ENCODE results near the gene MOV10L1.

The MOV10L1 gene

GRCh38 chr22:50177537-50178470 is 88.0 kb downstream of the MOV10L1 start:
- no peak overlapping the region for H3K4me3 ChIP-seq
- no peak for DNase-seq
- H3K36me3 ChIP-seq = no peaks in the 10 kb centered on the region
- intact Hi-C loops (cut with DNase I; ENCODE audit: low total_unique reads) = no loop called here
- peaks cover 0 to 80% of the 10 kb centered on the region in 2 donors for H3K27me3 ChIP-seq
- H3K27ac ChIP-seq = no peak overlapping the region
- no peak for TF ChIP-seq CTCF (IDR thresholded peaks at IDR 0.05)
- H3K9me3 ChIP-seq = no peaks in the 10 kb centered on the region
- H3K4me1 ChIP-seq = peaks cover 0 to 12% (median 0%) of the 10 kb centered on the region in 4 donors

- TF ChIP-seq CTCF (IDR thresholded peaks at IDR 0.05) = no peak
- no peaks in the 10 kb centered on the region for H3K36me3 ChIP-seq
- no peak overlapping the region for H3K27ac ChIP-seq
- DNase-seq = peak in 1 of 2 donors; percentile 64
- H3K4me3 ChIP-seq = no peak overlapping the region
- intact Hi-C loops (cut with DNase I; ENCODE audit: low total_unique reads) = no loop called here
- H3K27me3 ChIP-seq = peaks cover 0 to 74% of the 10 kb centered on the region in 2 donors
- peaks cover 0 to 19% (median 0%) of the 10 kb centered on the region in 4 donors for H3K4me1 ChIP-seq
- H3K9me3 ChIP-seq = no peaks in the 10 kb centered on the region
These were observed 88.7 kb downstream of the MOV10L1 start for GRCh38 chr22:50178471-50178864.

- H3K27ac ChIP-seq = no peak overlapping the region
- peak in 1 of 2 donors; percentile 63 for DNase-seq
- H3K27me3 ChIP-seq = peaks cover 0 to 67% of the 10 kb centered on the region in 2 donors
- intact Hi-C loops (cut with DNase I; ENCODE audit: low total_unique reads) = no loop called here
- no peak for TF ChIP-seq CTCF (IDR thresholded peaks at IDR 0.05)
- H3K9me3 ChIP-seq = no peaks in the 10 kb centered on the region
- peaks cover 0 to 26% (median 2%) of the 10 kb centered on the region in 4 donors for H3K4me1 ChIP-seq
- no peak overlapping the region for H3K4me3 ChIP-seq
- no peaks in the 10 kb centered on the region for H3K36me3 ChIP-seq
These were observed 89.4 kb downstream of the MOV10L1 start for GRCh38 chr22:50178871-50179869.

- intact Hi-C loops (cut with DNase I; ENCODE audit: low total_unique reads) = loop anchor here (5.0 kb wide), 1 partner anchor 323 kb away; no protein-coding TSS in a partner anchor
- Histone ChIP-seq H3K27ac (no peak overlapping the region), H3K27me3 (peaks cover 0 to 58% of the 10 kb centered on the region in 2 donors), H3K9me3 (no peaks in the 10 kb centered on the region), H3K36me3 (no peaks in the 10 kb centered on the region), H3K4me3 (no peak overlapping the region), H3K4me1 (peaks cover 0 to 35% (median 8%) of the 10 kb centered on the region in 4 donors)
- no peak for TF ChIP-seq CTCF (IDR thresholded peaks at IDR 0.05)
- no peak for DNase-seq
These were observed 90.3 kb downstream of the MOV10L1 start for GRCh38 chr22:50179937-50180726.

All from tibial artery (tissue), 4 donors.